SJSA1 (cell line): ENCODE measurements around the gene GATD1. TPM values are rescaled to one million over a fixed set of nuclear protein-coding genes. Genes with fewer than 3 reads are reported as not detected.
A peak's percentile ranks its signal among the peaks of the same experiment; 100 is the strongest.
"Not testable (repeated sequence)": the region's sequence is repeated elsewhere in the genome, so short reads cannot be mapped to it uniquely, and the experiment has no call there.

ENCODE experiments used
- DNase-seq, 2 experiments: peaks; one replicate each; pipeline ENCODE4 v3.0.0-alpha.2; 2015 to 2020; ENCODE audit warnings: low spot score in 2 of 2, low read depth in 1 of 2
- H3K27ac ChIP-seq: fragments of 250-450 bp; sonication (Bioruptor Pico); 2 replicates; pipeline ENCODE4 v1.5.1; 2020; ENCODE audit warnings: mild to moderate bottlenecking, moderate library complexity
- H3K27me3 ChIP-seq: fragments of 250-450 bp; sonication (Bioruptor Pico); replicated peaks from 2 replicates; pipeline ENCODE4 v1.5.1; 2020; ENCODE audit warnings: mild to moderate bottlenecking, moderate library complexity
- H3K36me3 ChIP-seq: fragments of 250-450 bp; sonication (Bioruptor Pico); 2 replicates; pipeline ENCODE4 v1.5.1; 2020; ENCODE audit warnings: mild to moderate bottlenecking
- H3K4me1 ChIP-seq: fragments of 250-450 bp; sonication (Bioruptor Pico); replicated peaks from 2 replicates; pipeline ENCODE4 v1.6.1; 2021; ENCODE audit warnings: mild to moderate bottlenecking
- H3K4me3 ChIP-seq: fragments of 250-450 bp; sonication (Bioruptor Pico); 2 replicates; pipeline ENCODE4 v1.5.1; 2020; ENCODE audit warnings: mild to moderate bottlenecking
- H3K9me3 ChIP-seq: fragments of 250-450 bp; sonication (Bioruptor Pico); replicated peaks from 2 replicates; pipeline ENCODE4 v1.5.1; 2020; ENCODE audit warnings: mild to moderate bottlenecking
- total RNA-seq: library from RNA; depleted of rRNA; stranded (reverse); fragments of >200 nt; shearing (Covaris generic); gene quantifications from 2 replicates; pipeline ENCODE4 v1.2.3, GENCODE V29; 2014

Gene GATD1
- total RNA-seq, 1 experiment from 2014 or later, result 12.4 TPM

GRCh38 chr11:763073-763463, 14.2 kb downstream of the GATD1 start:
- Histone ChIP-seq H3K27me3 (no peaks in the 10 kb centered on the region), H3K4me1 (peaks cover 8% of the 10 kb centered on the region), H3K9me3 (no peaks in the 10 kb centered on the region), H3K27ac (no peak overlapping the region), H3K36me3 (peaks cover 43% of the 10 kb centered on the region), H3K4me3 (no peak overlapping the region)
- no peak for DNase-seq

GRCh38 chr11:762421-763072, 14.7 kb downstream of the GATD1 start:
- Histone ChIP-seq H3K9me3 (no peaks in the 10 kb centered on the region), H3K4me3 (no peak overlapping the region), H3K4me1 (peaks cover 8% of the 10 kb centered on the region), H3K27me3 (no peaks in the 10 kb centered on the region), H3K36me3 (peaks cover 43% of the 10 kb centered on the region), H3K27ac (peak overlapping the region; percentile 40)
- peak; percentile 49 to 65 for DNase-seq

- no peak overlapping the region for H3K27ac ChIP-seq
- peaks cover 8% of the 10 kb centered on the region for H3K4me1 ChIP-seq
- no peaks in the 10 kb centered on the region for H3K27me3 ChIP-seq
- DNase-seq, result no peak
- no peaks in the 10 kb centered on the region for H3K9me3 ChIP-seq
- peaks cover 49% of the 10 kb centered on the region for H3K36me3 ChIP-seq
- no peak overlapping the region for H3K4me3 ChIP-seq
These were observed 15.7 kb downstream of the GATD1 start for GRCh38 chr11:761526-762108.

- Histone ChIP-seq H3K9me3 (no peaks in the 10 kb centered on the region), H3K27ac (no peak overlapping the region), H3K27me3 (no peaks in the 10 kb centered on the region), H3K36me3 (peaks cover 42% of the 10 kb centered on the region), H3K4me3 (no peak overlapping the region), H3K4me1 (peaks cover 8% of the 10 kb centered on the region)
- no peak for DNase-seq
These were observed 17.1 kb downstream of the GATD1 start for GRCh38 chr11:760236-760635.

GRCh38 chr11:749731-750130, 27.6 kb downstream of the GATD1 start:
- peaks cover 2% of the 10 kb centered on the region; the same call in 1 of the 2 replicates for H3K36me3 ChIP-seq
- no peak for DNase-seq
- no peaks in the 10 kb centered on the region for H3K27me3 ChIP-seq
- H3K4me3 ChIP-seq, result no peak overlapping the region
- no peaks in the 10 kb centered on the region for H3K9me3 ChIP-seq
- H3K4me1 ChIP-seq, result peaks cover 19% of the 10 kb centered on the region
- no peak overlapping the region for H3K27ac ChIP-seq

GRCh38 chr11:748007-748359, 29.3 kb downstream of the GATD1 start:
- Histone ChIP-seq H3K27ac (peak overlapping the region; percentile 81), H3K4me3 (peak overlapping the region; percentile 93), H3K9me3 (no peaks in the 10 kb centered on the region), H3K27me3 (no peaks in the 10 kb centered on the region), H3K36me3 (peaks cover 2% of the 10 kb centered on the region; the same call in 1 of the 2 replicates), H3K4me1 (peaks cover 19% of the 10 kb centered on the region)
- DNase-seq, result peak in 1 of 2 experiments; percentile 12

GRCh38 chr11:747158-748006, 29.9 kb downstream of the GATD1 start, which contains the start of gene TALDO1:
Gene TALDO1, plus strand, starts transcription at chr11:747464. Its CDS starts 18 bp downstream, at chr11:747482.
- no peaks in the 10 kb centered on the region for H3K9me3 ChIP-seq
- H3K4me1 ChIP-seq, result peaks cover 19% of the 10 kb centered on the region
- peak; percentile 61 to 77 for DNase-seq
- no peaks in the 10 kb centered on the region; the same call in 1 of the 2 replicates for H3K36me3 ChIP-seq
- H3K4me3 ChIP-seq, result peak within 1 kb of the TSS; percentile 93
- peak within 1 kb of the TSS; percentile 81 for H3K27ac ChIP-seq
- no peaks in the 10 kb centered on the region for H3K27me3 ChIP-seq

GRCh38 chr11:746289-747157, 30.8 kb downstream of the GATD1 start:
- H3K27ac ChIP-seq, result no peak overlapping the region
- peak overlapping the region; percentile 93 for H3K4me3 ChIP-seq
- H3K36me3 ChIP-seq, result no peaks in the 10 kb centered on the region
- no peak for DNase-seq
- peaks cover 19% of the 10 kb centered on the region for H3K4me1 ChIP-seq
- H3K27me3 ChIP-seq, result no peaks in the 10 kb centered on the region
- H3K9me3 ChIP-seq, result no peaks in the 10 kb centered on the region

GRCh38 chr11:745428-745827, 31.9 kb downstream of the GATD1 start:
- Histone ChIP-seq H3K9me3 (no peaks in the 10 kb centered on the region), H3K4me3 (no peak overlapping the region), H3K27me3 (no peaks in the 10 kb centered on the region), H3K36me3 (no peaks in the 10 kb centered on the region), H3K4me1 (peaks cover 19% of the 10 kb centered on the region), H3K27ac (no peak overlapping the region)
- no peak for DNase-seq

- H3K4me1 ChIP-seq, result peaks cover 7% of the 10 kb centered on the region
These were observed 34.6 kb downstream of the GATD1 start for GRCh38 chr11:742571-743201.

GRCh38 chr11:742156-742546, 35.1 kb downstream of the GATD1 start:
- Histone ChIP-seq H3K4me3 (no peak overlapping the region), H3K27ac (no peak overlapping the region)
- no peak for DNase-seq

More at GRCh38 chr11:742571-743201, 34.6 kb downstream of the GATD1 start:
- Histone ChIP-seq H3K36me3 (no peaks in the 10 kb centered on the region), H3K4me3 (no peak overlapping the region), H3K27me3 (no peaks in the 10 kb centered on the region), H3K9me3 (no peaks in the 10 kb centered on the region), H3K27ac (no peak overlapping the region)
- no peak for DNase-seq

GRCh38 chr11:737899-738298, 39.4 kb downstream of the GATD1 start:
- DNase-seq, H3K36me3 ChIP-seq, H3K27me3 ChIP-seq, H3K27ac ChIP-seq, H3K4me3 ChIP-seq, H3K4me1 ChIP-seq, H3K9me3 ChIP-seq: not testable (repeated sequence)

More at GRCh38 chr11:742156-742546, 35.1 kb downstream of the GATD1 start:
- Histone ChIP-seq H3K36me3 (no peaks in the 10 kb centered on the region), H3K27me3 (no peaks in the 10 kb centered on the region), H3K4me1 (peaks cover 5% of the 10 kb centered on the region; the same call in 1 of the 2 replicates), H3K9me3 (no peaks in the 10 kb centered on the region)

- Histone ChIP-seq H3K4me1 (no peaks in the 10 kb centered on the region), H3K27ac (no peak overlapping the region), H3K27me3 (no peaks in the 10 kb centered on the region), H3K9me3 (no peaks in the 10 kb centered on the region), H3K4me3 (no peak overlapping the region), H3K36me3 (no peaks in the 10 kb centered on the region)
- DNase-seq, result no peak
These were observed 39.9 kb downstream of the GATD1 start for GRCh38 chr11:737366-737765.
